SHP77 treated with DMSO at 0.1 percent for 48 hours (cell line): ENCODE data around the gene CFDP1.

Experiments used
- DNase-seq: peaks from one replicate; lab custom pipeline; 2025; lab: John Stamatoyannopoulos, UW

CFDP1 gene

GRCh38 chr16:75250089-75250808, 183.1 kb downstream of the CFDP1 start:
- no peak for DNase-seq

- DNase-seq, result no peak
These were observed 183.9 kb downstream of the CFDP1 start for GRCh38 chr16:75249441-75249840.

- no peak for DNase-seq
These were observed 184.5 kb downstream of the CFDP1 start for GRCh38 chr16:75248536-75249380.

DNA sequence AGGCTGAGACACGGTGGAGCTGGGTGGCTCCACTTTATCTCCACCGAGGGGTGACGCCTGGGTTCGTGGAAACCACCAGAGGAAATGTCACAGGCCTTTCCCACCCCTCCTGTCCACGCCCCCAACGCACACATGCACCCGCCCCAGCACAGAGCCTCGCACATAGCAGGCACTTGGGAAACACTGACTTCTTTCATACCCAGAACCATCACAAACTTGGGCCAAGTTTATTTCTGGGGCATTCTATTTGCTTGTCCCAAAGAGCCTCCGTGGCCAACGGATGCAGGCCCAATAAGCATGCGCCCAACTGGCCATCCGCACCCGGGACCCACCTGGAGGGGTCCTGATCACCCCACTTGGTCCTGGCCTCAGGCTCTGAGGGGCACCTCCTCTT, 185.2 kb downstream of the CFDP1 start:
- DNase-seq, result no peak

- DNase-seq, result no peak
These were observed 186.1 kb downstream of the CFDP1 start for GRCh38 chr16:75247249-75247648.

DNA sequence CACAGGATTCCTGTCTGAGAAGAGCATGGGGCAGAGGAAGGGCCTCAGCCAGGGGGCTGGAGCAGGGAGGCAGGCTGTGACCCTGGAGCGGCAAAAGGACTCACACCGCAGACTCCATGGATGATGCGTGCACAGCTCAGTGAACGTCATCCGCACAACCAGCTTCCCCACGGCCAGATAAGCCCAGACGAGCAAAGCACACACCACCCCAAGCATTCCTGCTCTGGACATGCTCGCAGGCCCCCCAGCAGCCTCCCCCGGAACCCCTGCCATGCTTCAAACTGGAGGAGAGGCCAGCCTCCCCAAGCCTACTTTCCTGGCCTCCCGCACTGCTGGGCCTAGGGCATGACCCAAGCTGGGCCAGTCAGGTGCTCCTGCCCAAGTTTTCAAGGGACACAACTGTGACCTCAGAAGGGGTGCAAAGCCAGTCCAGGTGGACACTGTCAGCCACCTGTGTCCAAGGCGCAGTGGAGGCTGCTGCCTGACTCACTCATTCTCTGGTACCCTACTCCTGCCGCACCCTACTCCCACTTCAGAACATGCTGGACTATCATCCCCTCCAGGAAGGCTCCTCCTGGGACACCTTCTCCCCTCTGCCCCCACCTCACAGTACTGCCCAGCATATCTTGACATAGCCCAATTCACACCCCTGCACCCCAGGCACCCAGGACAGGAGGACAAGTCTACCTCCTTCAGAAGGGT, 186.6 kb downstream of the CFDP1 start:
- DNase-seq, result no peak

- no peak for DNase-seq
These were observed 188.2 kb downstream of the CFDP1 start for GRCh38 chr16:75244844-75245758.

- DNase-seq, result no peak
These were observed 189.0 kb downstream of the CFDP1 start for GRCh38 chr16:75244225-75244809.
